Prostate gland (tissue), 2 donors: ENCODE results near the gene ZNF423. TPM values are rescaled to one million over a fixed set of nuclear protein-coding genes. Genes with fewer than 3 reads are reported as not detected.

Experiments used
- DNase-seq: peaks from one replicate; pipeline ENCODE4 v3.0.0-alpha.2; 2019; ENCODE audit warnings: low spot score
- H3K27ac ChIP-seq, 2 donors: fragments of 200-600 bp; sonication (generic); 2 replicates each; pipeline ENCODE4 v1.5.1; 2017 to 2019
- H3K27me3 ChIP-seq: fragments of 200-600 bp; sonication (generic); replicated peaks from 2 replicates; pipeline ENCODE4 v1.5.1; 2019; ENCODE audit not compliant: insufficient read depth
- H3K36me3 ChIP-seq, 2 donors: fragments of 200-600 bp; sonication (generic); 1 replicate in 1 of 2; 2 replicates in 1 of 2; pipeline versions ENCODE4 v1.5.1 to v1.8.1; 2017 to 2019
- H3K4me1 ChIP-seq: fragments of 200-600 bp; sonication (generic); replicated peaks from 2 replicates; pipeline ENCODE4 v1.5.1; 2019
- H3K4me3 ChIP-seq, 2 donors: fragments of 200-600 bp; sonication (generic); 2 replicates each; pipeline ENCODE4 v1.5.1; 2017 to 2019
- H3K9me3 ChIP-seq: fragments of 200-600 bp; sonication (generic); 2 replicates; pipeline ENCODE4 v1.5.1; 2017
- POLR2A ChIP-seq: fragments of 450-650 bp; IDR thresholded peaks from one replicate; pipeline ENCODE4 v1.6.1; 2016; ENCODE audit warnings: antibody characterized with exemption, mild to moderate bottlenecking
- POLR2AphosphoS5 ChIP-seq: sonication (generic); formaldehyde crosslinking; IDR thresholded peaks from one replicate; pipeline ENCODE4 v1.6.1; 2017; ENCODE audit warnings: antibody characterized with exemption
- WGBS: methylation state at CpG from one replicate; pipeline ENCODE4 v1.1.5; 2018; 5-methylcytosine and 5-hydroxymethylcytosine counted together
- intact Hi-C: fragments of 100-400 bp; cut with DNase I; formaldehyde crosslinking; loops from one replicate; pipeline ENCODE4 v1.14.2; 2022
- total RNA-seq, 2 donors: library from RNA; depleted of rRNA; stranded (reverse); fragments of >200 nt; gene quantifications; one replicate each; pipeline ENCODE4 v1.1.0, GENCODE V29; 2016
- TF ChIP-seq, protein P1 (sequence below), 4 experiments: fragments of 200-600 bp in 2 of 4; fragments of 450-650 bp in 2 of 4; sonication (generic) in 2 of 4; IDR thresholded peaks; 1 replicate in 3 of 4; 2 replicates in 1 of 4; pipeline ENCODE4 v1.5.1; 2016 to 2019; ENCODE audit warnings: antibody characterized with exemption in 4 of 4, mild to moderate bottlenecking in 2 of 4, moderate library complexity in 2 of 4

ZNF423 gene
- total RNA-seq, 2 donors from 2014 or later: 6.1 to 22.7 TPM

GRCh38 chr16:49824593-49824992, 31.3 kb downstream of the ZNF423 start:
- 27% methylated on average over 9 of the region's 9 CpGs for WGBS
- no peak overlapping the region for H3K27ac ChIP-seq

GRCh38 chr16:49822649-49823370, 33.1 kb downstream of the ZNF423 start:
- no peaks in the 10 kb centered on the region for H3K9me3 ChIP-seq
- no peak overlapping the region for H3K27ac ChIP-seq
- H3K27me3 ChIP-seq: no peaks in the 10 kb centered on the region
- 60% methylated on average over 8 of the region's 8 CpGs for WGBS
- no peaks in the 10 kb centered on the region for H3K36me3 ChIP-seq
- no peak overlapping the region for H3K4me3 ChIP-seq
- TF ChIP-seq POLR2A (no peak), POLR2AphosphoS5 (no peak)
- TF ChIP-seq, protein P1, sequence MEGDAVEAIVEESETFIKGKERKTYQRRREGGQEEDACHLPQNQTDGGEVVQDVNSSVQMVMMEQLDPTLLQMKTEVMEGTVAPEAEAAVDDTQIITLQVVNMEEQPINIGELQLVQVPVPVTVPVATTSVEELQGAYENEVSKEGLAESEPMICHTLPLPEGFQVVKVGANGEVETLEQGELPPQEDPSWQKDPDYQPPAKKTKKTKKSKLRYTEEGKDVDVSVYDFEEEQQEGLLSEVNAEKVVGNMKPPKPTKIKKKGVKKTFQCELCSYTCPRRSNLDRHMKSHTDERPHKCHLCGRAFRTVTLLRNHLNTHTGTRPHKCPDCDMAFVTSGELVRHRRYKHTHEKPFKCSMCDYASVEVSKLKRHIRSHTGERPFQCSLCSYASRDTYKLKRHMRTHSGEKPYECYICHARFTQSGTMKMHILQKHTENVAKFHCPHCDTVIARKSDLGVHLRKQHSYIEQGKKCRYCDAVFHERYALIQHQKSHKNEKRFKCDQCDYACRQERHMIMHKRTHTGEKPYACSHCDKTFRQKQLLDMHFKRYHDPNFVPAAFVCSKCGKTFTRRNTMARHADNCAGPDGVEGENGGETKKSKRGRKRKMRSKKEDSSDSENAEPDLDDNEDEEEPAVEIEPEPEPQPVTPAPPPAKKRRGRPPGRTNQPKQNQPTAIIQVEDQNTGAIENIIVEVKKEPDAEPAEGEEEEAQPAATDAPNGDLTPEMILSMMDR (IDR thresholded peaks at IDR 0.05): no peak
- intact Hi-C loops: no loop called here
- H3K4me1 ChIP-seq: no peaks in the 10 kb centered on the region
- no peak for DNase-seq

More at GRCh38 chr16:49824593-49824992, 31.3 kb downstream of the ZNF423 start:
- H3K9me3 ChIP-seq: no peaks in the 10 kb centered on the region
- intact Hi-C loops: no loop called here
- no peaks in the 10 kb centered on the region for H3K27me3 ChIP-seq
- no peak overlapping the region for H3K4me3 ChIP-seq
- H3K4me1 ChIP-seq: no peaks in the 10 kb centered on the region
- DNase-seq: no peak
- H3K36me3 ChIP-seq: no peaks in the 10 kb centered on the region
- TF ChIP-seq, protein P1 (IDR thresholded peaks at IDR 0.05): no peak

GRCh38 chr16:49821614-49822282, 34.2 kb downstream of the ZNF423 start:
- Histone ChIP-seq H3K4me1 (no peaks in the 10 kb centered on the region), H3K27ac (no peak overlapping the region), H3K4me3 (no peak overlapping the region), H3K9me3 (no peaks in the 10 kb centered on the region), H3K27me3 (no peaks in the 10 kb centered on the region), H3K36me3 (no peaks in the 10 kb centered on the region)
- 73% methylated on average over 13 of the region's 13 CpGs for WGBS
- no peak for DNase-seq
- no peak for TF ChIP-seq POLR2AphosphoS5
- TF ChIP-seq, protein P1 (IDR thresholded peaks at IDR 0.05): no peak
- no peak for TF ChIP-seq POLR2A
- intact Hi-C loops: no loop called here

DNA sequence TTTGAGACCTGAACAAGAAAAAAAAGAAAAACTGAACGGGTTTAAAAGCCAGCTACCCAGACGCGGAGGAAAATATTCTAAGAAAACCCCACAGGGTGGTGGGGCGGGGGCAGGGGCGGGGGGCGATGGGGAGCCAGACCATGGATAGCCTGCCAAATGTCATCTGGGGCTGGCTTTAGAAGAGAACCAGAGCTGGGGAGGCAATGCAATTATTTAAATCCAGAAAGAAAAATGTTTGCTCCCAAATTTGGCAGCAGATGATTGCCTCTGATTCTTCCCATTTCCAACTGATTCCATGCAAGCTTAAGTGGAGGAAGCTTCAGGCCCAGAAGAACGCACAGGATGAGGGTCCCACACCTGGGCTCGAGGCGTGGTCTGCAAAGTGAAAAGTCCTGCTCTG, 34.8 kb downstream of the ZNF423 start:
- Histone ChIP-seq H3K4me3 (no peak overlapping the region), H3K27me3 (no peaks in the 10 kb centered on the region), H3K9me3 (no peaks in the 10 kb centered on the region), H3K36me3 (no peaks in the 10 kb centered on the region), H3K4me1 (no peaks in the 10 kb centered on the region), H3K27ac (no peak overlapping the region)
- intact Hi-C loops: no loop called here
- WGBS: 60% methylated on average over 9 of the region's 9 CpGs
- TF ChIP-seq, protein P1 (IDR thresholded peaks at IDR 0.05): no peak
- TF ChIP-seq POLR2A (no peak), POLR2AphosphoS5 (no peak)
- no peak for DNase-seq
